ENCODE results near the gene HIBADH. TPM values are rescaled to one million over a fixed set of nuclear protein-coding genes. Genes with fewer than 3 reads are reported as not detected.

HIBADH gene
- total RNA-seq, 3 donors from 2014 or later = 26.2 to 49.2 (median 30.1) TPM

- DNase-seq = no peak
- Histone ChIP-seq H3K4me1 (ENCODE audit: low read depth) (no peaks in the 10 kb centered on the region), H3K9me3 (peaks cover 3% of the 10 kb centered on the region), H3K4me3 (no peak overlapping the region), H3K36me3 (ENCODE audit: low read depth) (no peaks in the 10 kb centered on the region)
- ATAC-seq = no peak
- TF ChIP-seq CTCF (IDR thresholded peaks at IDR 0.05) = no peak
- intact Hi-C loops (cut with DNase I, micrococcal nuclease) = no loop called here
Measured at GRCh38 chr7:27564881-27565482, 97.7 kb downstream of the HIBADH start.

GRCh38 chr7:27560706-27561235 is 101.9 kb downstream of the HIBADH start:
- no peak overlapping the region for H3K4me3 ChIP-seq
- ATAC-seq = no peak
- intact Hi-C loops (cut with DNase I, micrococcal nuclease) = no loop called here
- DNase-seq = no peak
- peaks cover 3% of the 10 kb centered on the region for H3K9me3 ChIP-seq
- no peaks in the 10 kb centered on the region for H3K4me1 ChIP-seq (ENCODE audit: low read depth)
- H3K36me3 ChIP-seq (ENCODE audit: low read depth) = no peaks in the 10 kb centered on the region
- TF ChIP-seq CTCF (IDR thresholded peaks at IDR 0.05) = no peak

- intact Hi-C loops (cut with DNase I, micrococcal nuclease) = no loop called here
- Histone ChIP-seq H3K36me3 (ENCODE audit: low read depth) (no peaks in the 10 kb centered on the region), H3K4me3 (no peak overlapping the region), H3K9me3 (no peaks in the 10 kb centered on the region), H3K4me1 (ENCODE audit: low read depth) (no peaks in the 10 kb centered on the region)
- TF ChIP-seq CTCF (IDR thresholded peaks at IDR 0.05) = no peak
- DNase-seq (no peak), ATAC-seq (no peak)
Measured at GRCh38 chr7:27555670-27556069, 107.0 kb downstream of the HIBADH start.

GRCh38 chr7:27554826-27555225 is 107.9 kb downstream of the HIBADH start:
- TF ChIP-seq CTCF (IDR thresholded peaks at IDR 0.05) = no peak
- DNase-seq (no peak), ATAC-seq (no peak)
- Histone ChIP-seq H3K4me1 (ENCODE audit: low read depth) (no peaks in the 10 kb centered on the region), H3K9me3 (no peaks in the 10 kb centered on the region), H3K36me3 (ENCODE audit: low read depth) (no peaks in the 10 kb centered on the region), H3K4me3 (no peak overlapping the region)
- intact Hi-C loops (cut with DNase I, micrococcal nuclease) = no loop called here

GRCh38 chr7:27553273-27553672 is 109.4 kb downstream of the HIBADH start:
- no peaks in the 10 kb centered on the region for H3K9me3 ChIP-seq
- no peaks in the 10 kb centered on the region for H3K4me1 ChIP-seq (ENCODE audit: low read depth)
- H3K4me3 ChIP-seq = no peak overlapping the region
- no peak for TF ChIP-seq CTCF (IDR thresholded peaks at IDR 0.05)
- no peak for ATAC-seq
- H3K36me3 ChIP-seq (ENCODE audit: low read depth) = no peaks in the 10 kb centered on the region
- intact Hi-C loops (cut with DNase I, micrococcal nuclease) = no loop called here
- no peak for DNase-seq

All from mucosa of descending colon (tissue), 3 donors.